MCF 10A (cell line): Measurements from ENCODE around the gene BMX. TPM values are rescaled to one million over a fixed set of nuclear protein-coding genes. Genes with fewer than 3 reads are reported as not detected.

Experiments used
- BruUV-seq: library from RNA; stranded (reverse); fragments of 400-500 nt; replicated peaks from 2 replicates; lab custom pipeline; 2021; lab: Mats Ljungman, UMichigan
- CTCF ChIA-PET: fragments of 300-600 bp; sonication (Branson Sonifier 250); formaldehyde crosslinking; extraction: SDS; loops from one replicate; lab custom pipeline; 2021; ENCODE audit warnings: antibody characterized with exemption, inconsistent platforms; lab: Yijun Ruan, JAX
- POLR2A ChIA-PET: fragments of 300-600, 350-650 bp; sonication (Branson Sonifier 250); formaldehyde crosslinking; extraction: SDS; loops from one replicate; lab custom pipeline; 2020; ENCODE audit warnings: antibody characterized with exemption, inconsistent platforms; lab: Yijun Ruan, JAX
- DNase-seq: peaks from one replicate; pipeline ENCODE4 v3.0.0-alpha.2; 2018; ENCODE audit not compliant: unreplicated experiment
- H3K27ac Mint-ChIP-seq: one replicate; pipeline ENCODE4 v1.8.0; 2022; ENCODE audit warnings: mild to moderate bottlenecking, low read depth, mixed read lengths; ENCODE audit not compliant: unreplicated experiment
- H3K27me3 Mint-ChIP-seq: one replicate; pipeline ENCODE4 v1.8.0; 2022; ENCODE audit warnings: mixed read lengths; ENCODE audit not compliant: insufficient read depth, unreplicated experiment
- H3K36me3 Mint-ChIP-seq: one replicate; pipeline ENCODE4 v1.8.0; 2022; ENCODE audit warnings: mild to moderate bottlenecking, moderate library complexity, mixed read lengths; ENCODE audit not compliant: insufficient read depth, unreplicated experiment
- H3K4me1 Mint-ChIP-seq: one replicate; pipeline ENCODE4 v1.8.0; 2022; ENCODE audit warnings: mixed read lengths; ENCODE audit not compliant: insufficient read depth, unreplicated experiment
- H3K4me3 Mint-ChIP-seq: one replicate; pipeline ENCODE4 v1.8.0; 2022; ENCODE audit warnings: mild to moderate bottlenecking, moderate library complexity, mixed read lengths; ENCODE audit not compliant: unreplicated experiment
- H3K9me3 Mint-ChIP-seq: one replicate; pipeline ENCODE4 v1.8.0; 2022; ENCODE audit warnings: mixed read lengths; ENCODE audit not compliant: unreplicated experiment
- intact Hi-C: fragments of 100-400 bp; cut with micrococcal nuclease; formaldehyde crosslinking; loops from 2 replicates; pipeline ENCODE4 v1.14.1; 2022
- total RNA-seq: library from RNA; stranded (reverse); gene quantifications from 2 replicates; pipeline ENCODE4 v1.2.3, GENCODE V29; 2022
- TF ChIP-seq, protein P1 (sequence below): fragments of 200-600 bp; IDR thresholded peaks from one replicate; pipeline ENCODE4 v1.8.0; 2022; ENCODE audit warnings: antibody characterized with exemption, mild to moderate bottlenecking; ENCODE audit not compliant: unreplicated experiment

BMX gene
- total RNA-seq, 1 experiment from 2014 or later: not detected

DNA sequence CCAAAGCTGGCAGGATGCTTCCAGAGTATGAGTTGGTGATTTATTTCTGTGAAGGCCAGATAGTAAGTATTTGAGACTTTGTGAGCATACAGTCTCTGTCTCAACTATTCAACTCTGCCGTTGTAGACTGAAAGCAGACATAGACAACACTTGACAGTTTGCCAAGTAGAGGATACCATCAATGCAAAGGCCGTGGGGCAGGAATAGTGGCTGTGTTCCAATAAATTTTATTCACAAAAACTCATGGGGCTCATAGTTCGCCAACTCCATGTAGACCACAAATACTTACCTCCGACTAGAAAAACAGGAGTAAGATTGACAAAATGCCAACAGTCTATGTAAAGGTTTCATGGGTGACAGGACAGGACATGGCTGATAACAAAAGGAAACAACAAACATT, 3.8 kb upstream of the BMX start:
- no peak overlapping the region for H3K4me3 Mint-ChIP-seq
- DNase-seq: no peak
- H3K4me1 Mint-ChIP-seq: peaks cover 8% of the 10 kb centered on the region
- ChIA-PET POLR2A (interaction anchor here (0.7 to 1.2 kb wide), 2 partner anchors 10 to 944 kb away, joined by 3 read pairs; no protein-coding TSS in a partner anchor), CTCF (interaction anchor here (0.5 to 10.5 kb wide), 10 partner anchors 18 to 197 kb away, joined by 3 to 127 read pairs (median 3); no protein-coding TSS in a partner anchor)
- peaks cover 11% of the 10 kb centered on the region for H3K27me3 Mint-ChIP-seq
- BruUV-seq: no TSS peak
- H3K9me3 Mint-ChIP-seq: no peaks in the 10 kb centered on the region
- H3K36me3 Mint-ChIP-seq: no peaks in the 10 kb centered on the region
- H3K27ac Mint-ChIP-seq: no peak overlapping the region
- TF ChIP-seq, protein P1, sequence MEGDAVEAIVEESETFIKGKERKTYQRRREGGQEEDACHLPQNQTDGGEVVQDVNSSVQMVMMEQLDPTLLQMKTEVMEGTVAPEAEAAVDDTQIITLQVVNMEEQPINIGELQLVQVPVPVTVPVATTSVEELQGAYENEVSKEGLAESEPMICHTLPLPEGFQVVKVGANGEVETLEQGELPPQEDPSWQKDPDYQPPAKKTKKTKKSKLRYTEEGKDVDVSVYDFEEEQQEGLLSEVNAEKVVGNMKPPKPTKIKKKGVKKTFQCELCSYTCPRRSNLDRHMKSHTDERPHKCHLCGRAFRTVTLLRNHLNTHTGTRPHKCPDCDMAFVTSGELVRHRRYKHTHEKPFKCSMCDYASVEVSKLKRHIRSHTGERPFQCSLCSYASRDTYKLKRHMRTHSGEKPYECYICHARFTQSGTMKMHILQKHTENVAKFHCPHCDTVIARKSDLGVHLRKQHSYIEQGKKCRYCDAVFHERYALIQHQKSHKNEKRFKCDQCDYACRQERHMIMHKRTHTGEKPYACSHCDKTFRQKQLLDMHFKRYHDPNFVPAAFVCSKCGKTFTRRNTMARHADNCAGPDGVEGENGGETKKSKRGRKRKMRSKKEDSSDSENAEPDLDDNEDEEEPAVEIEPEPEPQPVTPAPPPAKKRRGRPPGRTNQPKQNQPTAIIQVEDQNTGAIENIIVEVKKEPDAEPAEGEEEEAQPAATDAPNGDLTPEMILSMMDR: no peak
- intact Hi-C loops: no loop called here

DNA sequence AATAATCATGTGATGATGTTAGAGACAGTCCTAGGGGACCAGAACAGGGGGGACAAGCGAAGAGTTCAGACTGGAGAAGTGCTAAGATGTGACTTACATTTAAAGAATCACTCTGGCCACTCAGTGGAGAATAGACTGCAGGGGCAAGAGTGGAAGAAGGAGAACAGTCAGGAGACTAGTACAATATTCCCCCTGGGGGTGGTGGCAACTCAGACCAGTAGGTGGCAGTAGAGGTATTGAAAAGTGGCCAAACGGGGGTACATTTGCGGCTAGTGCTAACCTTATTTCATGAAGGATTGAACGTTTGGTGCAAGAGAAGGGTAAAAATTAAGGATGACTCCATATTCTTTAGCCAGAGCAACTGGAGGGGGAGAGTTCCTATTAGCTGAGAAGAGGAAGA, 2.7 kb upstream of the BMX start:
- Mint-ChIP-seq H3K27ac (no peak overlapping the region), H3K4me1 (peaks cover 8% of the 10 kb centered on the region), H3K9me3 (no peaks in the 10 kb centered on the region), H3K4me3 (no peak overlapping the region), H3K27me3 (peaks cover 22% of the 10 kb centered on the region), H3K36me3 (no peaks in the 10 kb centered on the region)
- intact Hi-C loops: loop anchor here (1.0 kb wide), 2 partner anchors 27 to 67 kb away; no protein-coding TSS in a partner anchor
- POLR2A ChIA-PET: no interaction called here
- BruUV-seq: no TSS peak
- CTCF ChIA-PET: interaction anchor here (0.7 to 10.5 kb wide), 23 partner anchors 9 to 207 kb away, joined by 3 to 127 read pairs (median 3); no protein-coding TSS in a partner anchor
- DNase-seq: peak; percentile 77
- TF ChIP-seq, protein P1: peak; percentile 62

DNA sequence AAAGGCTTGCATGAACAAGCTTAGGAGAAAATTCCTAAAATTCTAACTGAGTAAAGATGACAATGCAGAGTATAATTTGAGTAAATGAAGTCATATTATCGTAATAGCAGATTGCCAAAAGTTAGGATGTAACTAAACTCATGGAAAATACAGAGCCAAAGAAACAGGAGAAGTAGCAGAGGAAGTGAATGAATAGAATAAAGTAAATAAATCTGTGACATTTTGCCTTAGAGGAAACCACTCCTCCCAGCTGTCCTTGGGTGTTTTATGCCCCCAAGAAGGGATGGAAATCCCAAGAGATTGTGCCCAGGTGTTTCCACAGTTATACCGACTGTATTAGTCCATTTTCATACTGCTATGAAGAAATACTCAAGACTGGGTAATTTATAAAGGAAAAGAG, 1.9 kb upstream of the BMX start:
- ChIA-PET CTCF (interaction anchor here (0.6 to 10.5 kb wide), 28 partner anchors 8 to 208 kb away, joined by 3 to 127 read pairs (median 3); no protein-coding TSS in a partner anchor), POLR2A (interaction anchor here (0.6 to 0.7 kb wide), 2 partner anchors 14 to 112 kb away, joined by 4 read pairs; no protein-coding TSS in a partner anchor)
- H3K4me1 Mint-ChIP-seq: peaks cover 8% of the 10 kb centered on the region
- H3K9me3 Mint-ChIP-seq: no peaks in the 10 kb centered on the region
- peaks cover 26% of the 10 kb centered on the region for H3K27me3 Mint-ChIP-seq
- intact Hi-C loops: loop anchor here (1.0 kb wide), 2 partner anchors 27 to 67 kb away; no protein-coding TSS in a partner anchor
- no TSS peak for BruUV-seq
- TF ChIP-seq, protein P1: no peak
- peak overlapping the region; percentile 67 for H3K27ac Mint-ChIP-seq
- H3K36me3 Mint-ChIP-seq: no peaks in the 10 kb centered on the region
- no peak for DNase-seq
- no peak overlapping the region for H3K4me3 Mint-ChIP-seq

DNA sequence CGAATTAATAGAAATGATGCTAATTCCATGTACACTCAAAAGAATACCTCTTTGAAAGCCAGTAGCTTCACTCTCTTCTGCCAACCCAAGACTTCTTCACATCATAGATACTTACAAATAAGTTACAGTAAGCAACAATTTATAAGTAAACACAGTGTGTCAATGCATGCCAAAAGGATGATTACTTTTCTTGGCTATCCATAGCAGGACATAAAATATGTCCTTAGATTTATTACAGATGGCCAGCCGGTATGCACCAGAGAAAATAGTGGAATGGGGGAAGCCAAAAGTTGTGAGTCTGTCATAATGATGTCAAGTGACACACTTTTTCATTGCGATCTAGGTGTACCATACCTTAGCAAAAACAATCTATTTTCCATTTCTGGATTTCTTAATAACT, 631 bp upstream of the BMX start:
- Mint-ChIP-seq H3K9me3 (no peaks in the 10 kb centered on the region), H3K4me1 (peaks cover 8% of the 10 kb centered on the region), H3K36me3 (no peaks in the 10 kb centered on the region), H3K27ac (no peak overlapping the region), H3K27me3 (peaks cover 26% of the 10 kb centered on the region), H3K4me3 (no peak overlapping the region)
- TF ChIP-seq, protein P1: no peak
- no peak for DNase-seq
- ChIA-PET POLR2A (interaction anchor here (0.9 to 1.9 kb wide), 4 partner anchors 25 to 175 kb away, joined by 3 to 6 read pairs (median 3); no protein-coding TSS in a partner anchor), CTCF (interaction anchor here (0.7 to 10.5 kb wide), 11 partner anchors 8 to 200 kb away, joined by 3 to 119 read pairs (median 6); no protein-coding TSS in a partner anchor)
- BruUV-seq: no TSS peak
- intact Hi-C loops: no loop called here
